Gastrocnemius medialis (tissue), 4 donors: ENCODE results near the gene NCOA7. TPM values are rescaled to one million over a fixed set of nuclear protein-coding genes. Genes with fewer than 3 reads are reported as not detected.

ENCODE experiments used
- ATAC-seq, 2 donors: fragments of 150-250 bp; one replicate each; pipeline ENCODE4 v1.9.1; 2016
- DNase-seq, 2 donors: peaks; one replicate each; pipeline ENCODE4 v3.0.0-alpha.2; 2019
- H3K27ac ChIP-seq, 4 donors: fragments of 200-600 bp; sonication (generic); 1 replicate in 1 of 4; 2 replicates in 3 of 4; pipeline ENCODE4 v1.5.1; 2016 to 2018; ENCODE audit warnings: mild to moderate bottlenecking in 2 of 4, moderate library complexity in 1 of 4
- H3K27me3 ChIP-seq, 3 donors: fragments of 200-600 bp; sonication (generic) in 2 of 3; 1 replicate in 1 of 3; 2 replicates in 2 of 3; pipeline versions ENCODE4 v1.5.1 to v1.6.0; 2016 to 2019; ENCODE audit warnings: mild to moderate bottlenecking in 1 of 3, moderate library complexity in 1 of 3
- H3K36me3 ChIP-seq, 2 donors: fragments of 200-600 bp; sonication (generic) in 1 of 2; one replicate each; pipeline ENCODE4 v1.5.1; 2017 to 2018
- H3K4me1 ChIP-seq, 2 donors: fragments of 200-600 bp; sonication (generic) in 1 of 2; one replicate each; pipeline ENCODE4 v1.5.1; 2016 to 2017; ENCODE audit warnings: mild to moderate bottlenecking in 2 of 2
- H3K4me3 ChIP-seq, 4 donors: fragments of 200-600 bp; sonication (generic) in 3 of 4; 1 replicate in 1 of 4; 2 replicates in 3 of 4; pipeline ENCODE4 v1.5.1; 2016 to 2019; ENCODE audit warnings: mild to moderate bottlenecking in 2 of 4
- H3K9me3 ChIP-seq, 3 donors: fragments of 200-600 bp; sonication (generic) in 2 of 3; 1 replicate in 1 of 3; 2 replicates in 2 of 3; pipeline ENCODE4 v1.5.1; 2016 to 2019
- POLR2A ChIP-seq, 2 donors: fragments of 450-650 bp; IDR thresholded peaks; one replicate each; pipeline ENCODE4 v1.6.1; 2017; ENCODE audit warnings: antibody characterized with exemption in 2 of 2, mild to moderate bottlenecking in 2 of 2, moderate library complexity in 2 of 2
- in situ Hi-C, 4 donors: fragments of 200-750 bp; cut with MboI; loops; one replicate each; pipeline versions ENCODE4 v1.15.0 to v1.8.0; 2017; ENCODE audit warnings: low sequenced_read_pairs in 4 of 4
- intact Hi-C: fragments of 100-400 bp; cut with DNase I; formaldehyde crosslinking; loops from one replicate; pipeline ENCODE4 v1.15.1; 2023; ENCODE audit warnings: low total_unique reads
- total RNA-seq, 4 donors: library from RNA; depleted of rRNA; stranded (reverse); fragments of >200 nt; gene quantifications; one replicate each; pipeline versions ENCODE4 v1.1.0 to v1.2.3, GENCODE V29; 2016
- TF ChIP-seq, protein P1 (sequence below), 5 experiments: fragments of 450-650 bp in 3 of 5; fragments of 200-600 bp in 2 of 5; sonication (generic) in 2 of 5; IDR thresholded peaks in 4 of 5; conservative IDR thresholded peaks in 1 of 5; 1 replicate in 4 of 5; 2 replicates in 1 of 5; pipeline ENCODE4 v1.5.1; 2016 to 2019; ENCODE audit warnings: antibody characterized with exemption in 5 of 5, mild to moderate bottlenecking in 3 of 5, moderate library complexity in 3 of 5

NCOA7 gene
- total RNA-seq, 4 donors from 2014 or later: 7.0 to 9.5 (median 9.2) TPM

DNA sequence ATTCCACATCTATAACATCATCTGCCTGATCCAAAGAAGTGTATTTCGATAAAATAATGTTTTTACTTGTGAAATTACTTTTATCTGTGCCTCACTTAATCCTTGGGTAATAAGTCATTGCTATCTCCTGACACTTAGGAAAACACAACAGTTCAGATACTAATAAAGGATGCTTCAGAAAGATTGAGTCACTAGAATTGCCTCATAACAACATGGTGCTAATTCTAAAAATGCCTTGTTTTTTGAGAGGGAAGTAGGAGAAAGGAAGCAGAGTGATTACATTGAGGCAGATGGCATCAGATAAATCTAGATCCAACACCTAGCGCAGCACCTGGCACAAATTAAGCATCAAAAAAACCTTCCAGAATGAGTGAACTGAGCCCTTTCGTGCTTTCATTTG, 69.0 kb downstream of the NCOA7 start:
- no peaks in the 10 kb centered on the region for H3K4me1 ChIP-seq
- no peaks in the 10 kb centered on the region for H3K36me3 ChIP-seq
- H3K4me3 ChIP-seq: no peak overlapping the region
- no peak for ATAC-seq
- H3K27ac ChIP-seq: no peak overlapping the region
- in situ Hi-C loops: loop anchor here in 2 of 4 donors (10.0 to 25.0 kb wide), 2 partner anchors 103 to 115 kb away; partner anchors contain the start of gene HINT3 (in 1 of the 2)
- TF ChIP-seq POLR2A (IDR thresholded peaks at IDR 0.05): no peak
- TF ChIP-seq, protein P1, sequence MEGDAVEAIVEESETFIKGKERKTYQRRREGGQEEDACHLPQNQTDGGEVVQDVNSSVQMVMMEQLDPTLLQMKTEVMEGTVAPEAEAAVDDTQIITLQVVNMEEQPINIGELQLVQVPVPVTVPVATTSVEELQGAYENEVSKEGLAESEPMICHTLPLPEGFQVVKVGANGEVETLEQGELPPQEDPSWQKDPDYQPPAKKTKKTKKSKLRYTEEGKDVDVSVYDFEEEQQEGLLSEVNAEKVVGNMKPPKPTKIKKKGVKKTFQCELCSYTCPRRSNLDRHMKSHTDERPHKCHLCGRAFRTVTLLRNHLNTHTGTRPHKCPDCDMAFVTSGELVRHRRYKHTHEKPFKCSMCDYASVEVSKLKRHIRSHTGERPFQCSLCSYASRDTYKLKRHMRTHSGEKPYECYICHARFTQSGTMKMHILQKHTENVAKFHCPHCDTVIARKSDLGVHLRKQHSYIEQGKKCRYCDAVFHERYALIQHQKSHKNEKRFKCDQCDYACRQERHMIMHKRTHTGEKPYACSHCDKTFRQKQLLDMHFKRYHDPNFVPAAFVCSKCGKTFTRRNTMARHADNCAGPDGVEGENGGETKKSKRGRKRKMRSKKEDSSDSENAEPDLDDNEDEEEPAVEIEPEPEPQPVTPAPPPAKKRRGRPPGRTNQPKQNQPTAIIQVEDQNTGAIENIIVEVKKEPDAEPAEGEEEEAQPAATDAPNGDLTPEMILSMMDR (IDR thresholded peaks at IDR 0.05 in 4 of 5, conservative IDR thresholded peaks at IDR 0.05 in 1 of 5): no peak
- intact Hi-C loops: loop anchor here (2.0 to 5.0 kb wide), 3 partner anchors 67 to 115 kb away; partner anchors contain the start of genes HINT3 and NCOA7
- DNase-seq: no peak
- no peaks in the 10 kb centered on the region for H3K9me3 ChIP-seq
- H3K27me3 ChIP-seq: no peaks in the 10 kb centered on the region

DNA sequence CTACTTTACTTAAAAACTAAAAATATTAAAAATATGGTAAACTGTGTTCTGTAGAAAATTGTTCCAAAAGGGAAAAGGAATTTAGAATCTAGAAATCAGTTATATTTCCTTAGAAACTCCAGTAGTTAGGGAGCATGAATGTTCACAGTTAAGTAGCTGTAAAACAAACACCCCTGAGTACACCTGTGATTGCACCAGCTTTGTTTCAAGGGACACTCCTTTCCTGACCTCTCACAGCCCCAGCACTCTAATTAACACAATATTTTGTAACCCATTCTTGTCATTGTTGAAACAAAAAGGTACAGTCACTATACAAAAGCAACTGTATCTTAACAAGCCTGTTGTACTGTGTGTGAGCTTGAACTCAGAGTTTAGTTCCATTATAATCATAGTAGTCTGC, 72.3 kb downstream of the NCOA7 start:
- no peaks in the 10 kb centered on the region for H3K27me3 ChIP-seq
- H3K4me1 ChIP-seq: no peaks in the 10 kb centered on the region
- H3K36me3 ChIP-seq: no peaks in the 10 kb centered on the region
- in situ Hi-C loops (loop anchor here in 1 of 4 donors (25.0 kb wide), 1 partner anchor 99 kb away; the partner anchor contains the start of gene HINT3), intact Hi-C loops (no loop called here)
- no peak for ATAC-seq
- DNase-seq: no peak
- no peak overlapping the region for H3K4me3 ChIP-seq
- H3K9me3 ChIP-seq: no peaks in the 10 kb centered on the region
- TF ChIP-seq, protein P1 (IDR thresholded peaks at IDR 0.05 in 4 of 5, conservative IDR thresholded peaks at IDR 0.05 in 1 of 5): no peak
- TF ChIP-seq POLR2A (IDR thresholded peaks at IDR 0.05): no peak
- H3K27ac ChIP-seq: no peak overlapping the region

DNA sequence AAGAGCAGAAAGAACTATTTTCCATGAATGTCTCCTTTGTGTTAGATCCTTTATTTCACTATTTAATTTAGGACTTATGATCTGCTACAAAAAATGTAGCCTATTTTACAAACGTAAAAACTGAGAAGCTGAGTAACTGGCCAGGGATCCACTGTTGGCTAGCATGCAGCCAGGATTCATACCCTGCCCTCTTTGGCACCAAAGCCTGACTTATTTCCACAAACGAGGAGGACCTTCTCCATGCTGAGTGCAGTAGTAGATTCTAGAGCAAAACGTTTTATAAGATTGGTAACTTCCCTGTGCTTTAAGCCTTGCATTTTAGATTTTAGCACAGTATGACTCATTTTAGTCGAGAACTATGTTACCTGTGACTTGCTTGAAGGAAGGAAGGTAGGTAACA, 74.3 kb downstream of the NCOA7 start:
- intact Hi-C loops (no loop called here), in situ Hi-C loops (loop anchor here in 1 of 4 donors (25.0 kb wide), 1 partner anchor 97 kb away; the partner anchor contains the start of gene HINT3)
- peaks cover 0 to 13% of the 10 kb centered on the region in 2 donors for H3K4me1 ChIP-seq
- TF ChIP-seq POLR2A (IDR thresholded peaks at IDR 0.05): no peak
- TF ChIP-seq, protein P1 (IDR thresholded peaks at IDR 0.05 in 4 of 5, conservative IDR thresholded peaks at IDR 0.05 in 1 of 5): no peak
- H3K4me3 ChIP-seq: no peak overlapping the region
- no peaks in the 10 kb centered on the region for H3K9me3 ChIP-seq
- no peak overlapping the region for H3K27ac ChIP-seq
- no peaks in the 10 kb centered on the region for H3K27me3 ChIP-seq
- no peaks in the 10 kb centered on the region for H3K36me3 ChIP-seq
- ATAC-seq (no peak), DNase-seq (no peak)

DNA sequence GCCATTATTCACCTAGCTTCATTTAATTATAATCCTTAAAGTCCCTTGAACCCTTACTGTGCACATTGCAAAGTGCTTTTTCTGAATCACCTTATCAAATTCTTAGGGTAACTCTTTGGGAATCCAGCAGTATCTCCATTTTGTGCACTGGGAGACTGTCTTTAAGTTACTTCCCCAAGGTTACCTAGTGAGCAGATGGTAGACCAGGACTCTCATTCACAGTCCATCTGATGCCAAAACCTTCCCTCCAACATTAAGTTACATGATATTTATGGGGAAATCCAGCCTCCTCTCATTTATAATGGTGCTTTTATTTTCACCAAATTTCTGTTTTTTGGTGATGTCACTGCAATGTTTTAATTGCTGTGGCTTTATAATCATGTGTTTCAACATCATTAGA, 75.7 kb downstream of the NCOA7 start:
- in situ Hi-C loops (loop anchor here in 1 of 4 donors (25.0 kb wide), 1 partner anchor 96 kb away; the partner anchor contains the start of gene HINT3), intact Hi-C loops (no loop called here)
- no peak overlapping the region for H3K27ac ChIP-seq
- H3K9me3 ChIP-seq: no peaks in the 10 kb centered on the region
- H3K36me3 ChIP-seq: no peaks in the 10 kb centered on the region
- peaks cover 0 to 13% of the 10 kb centered on the region in 2 donors for H3K4me1 ChIP-seq
- ATAC-seq (no peak), DNase-seq (no peak)
- H3K27me3 ChIP-seq: no peaks in the 10 kb centered on the region
- TF ChIP-seq, protein P1 (IDR thresholded peaks at IDR 0.05 in 4 of 5, conservative IDR thresholded peaks at IDR 0.05 in 1 of 5): no peak
- TF ChIP-seq POLR2A (IDR thresholded peaks at IDR 0.05): no peak
- H3K4me3 ChIP-seq: no peak overlapping the region
